ENCODE measurements around the gene TRAP1. TPM values are rescaled to one million over a fixed set of nuclear protein-coding genes. Genes with fewer than 3 reads are reported as not detected.

TRAP1 gene
- polyA plus RNA-seq, 1 of the 3 experiments (the other 2 are of a cell fraction) = 129 TPM

DNA sequence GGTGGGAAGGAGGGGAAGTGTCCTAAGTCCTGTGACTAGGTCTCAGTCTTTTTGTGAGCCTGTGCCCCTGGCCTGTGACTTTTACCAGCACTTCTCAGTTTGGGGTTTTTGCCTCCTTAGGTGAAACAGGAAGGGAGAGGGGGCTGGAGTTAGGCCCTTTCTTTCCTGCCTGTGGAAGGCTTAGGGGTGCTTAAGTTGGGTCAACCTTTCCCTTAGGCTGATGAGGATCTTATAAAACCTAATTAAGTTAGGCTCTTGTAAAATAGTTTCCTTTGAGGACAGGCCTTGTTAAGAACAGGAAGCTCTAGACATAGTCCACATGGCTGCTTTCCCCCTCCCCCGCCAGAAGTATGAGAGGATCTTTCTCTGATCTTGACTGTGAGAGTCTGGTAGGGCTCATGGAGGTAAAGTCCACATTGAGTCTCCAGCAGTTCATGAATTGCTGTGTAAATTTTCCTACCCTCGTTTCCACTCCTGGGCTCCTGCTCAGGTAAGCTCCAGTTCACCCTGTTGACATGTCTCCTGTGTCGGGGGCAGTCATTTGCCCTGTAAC is 79.9 kb downstream of the TRAP1 start:
- H3K4me3 ChIP-seq (ENCODE audit: low read depth in 2 of 2, low read length in 1 of 2) = no peak overlapping the region
- H3K79me2 ChIP-seq (ENCODE audit: insufficient read depth) = peaks cover 31% of the 10 kb centered on the region
- no peaks in the 10 kb centered on the region for H3K27me3 ChIP-seq (ENCODE audit: insufficient read depth)
- H3K36me3 ChIP-seq (replicated peaks in 1 of 2; ENCODE audit: control insufficient read depth in 1 of 2, insufficient read depth in 2 of 2, low read length in 1 of 2) = peaks cover 0 to 2% of the 10 kb centered on the region in 2 experiments
- DNase-seq = peak; percentile 29
- H3K9me2 ChIP-seq = no peaks in the 10 kb centered on the region
- H3K4me1 ChIP-seq (ENCODE audit: control insufficient read depth in 1 of 2, insufficient read depth in 2 of 2, low read depth in 1 of 2, low read length in 1 of 2) = peaks cover 9 to 24% of the 10 kb centered on the region in 2 experiments; a peak in 2 of 4 replicates
- WGBS (ENCODE audit: low lambda C conversion rate) = 82% methylated on average over 3 of the region's 3 CpGs
- peak overlapping the region in 1 of 2 experiments; percentile 62; a peak in 2 of 4 replicates for H3K27ac ChIP-seq (ENCODE audit: low read depth in 2 of 2, low read length in 1 of 2)
- H4K20me1 ChIP-seq (ENCODE audit: insufficient read depth) = no peaks in the 10 kb centered on the region
- POLR2A ChIA-PET = no interaction called here
- H2AFZ ChIP-seq (ENCODE audit: low read depth) = no peak overlapping the region; the same call in 1 of the 2 replicates
- H3K4me2 ChIP-seq = no peak overlapping the region
- TF ChIP-seq NFIC (IDR thresholded peaks at IDR 0.05; ENCODE audit: borderline replicate concordance) (no peak), FOXM1 (IDR thresholded peaks at IDR 0.05; ENCODE audit: low read depth) (no peak)
- TF ChIP-seq, protein P1, sequence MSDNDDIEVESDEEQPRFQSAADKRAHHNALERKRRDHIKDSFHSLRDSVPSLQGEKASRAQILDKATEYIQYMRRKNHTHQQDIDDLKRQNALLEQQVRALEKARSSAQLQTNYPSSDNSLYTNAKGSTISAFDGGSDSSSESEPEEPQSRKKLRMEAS (IDR thresholded peaks at IDR 0.05; ENCODE audit: low read depth) = 0 out of 2 replicates have a peak, but pooled peaks have one; percentile 26
- H3K9ac ChIP-seq = no peak overlapping the region
- no peaks in the 10 kb centered on the region for H3K9me3 ChIP-seq
- H3F3A ChIP-seq (replicated peaks; ENCODE audit: insufficient read depth) = peaks cover 5% of the 10 kb centered on the region
- CTCF ChIA-PET = interaction anchor here (1.1 kb wide), 1 partner anchor 18 kb away, joined by 3 read pairs; no protein-coding TSS in a partner anchor

DNA sequence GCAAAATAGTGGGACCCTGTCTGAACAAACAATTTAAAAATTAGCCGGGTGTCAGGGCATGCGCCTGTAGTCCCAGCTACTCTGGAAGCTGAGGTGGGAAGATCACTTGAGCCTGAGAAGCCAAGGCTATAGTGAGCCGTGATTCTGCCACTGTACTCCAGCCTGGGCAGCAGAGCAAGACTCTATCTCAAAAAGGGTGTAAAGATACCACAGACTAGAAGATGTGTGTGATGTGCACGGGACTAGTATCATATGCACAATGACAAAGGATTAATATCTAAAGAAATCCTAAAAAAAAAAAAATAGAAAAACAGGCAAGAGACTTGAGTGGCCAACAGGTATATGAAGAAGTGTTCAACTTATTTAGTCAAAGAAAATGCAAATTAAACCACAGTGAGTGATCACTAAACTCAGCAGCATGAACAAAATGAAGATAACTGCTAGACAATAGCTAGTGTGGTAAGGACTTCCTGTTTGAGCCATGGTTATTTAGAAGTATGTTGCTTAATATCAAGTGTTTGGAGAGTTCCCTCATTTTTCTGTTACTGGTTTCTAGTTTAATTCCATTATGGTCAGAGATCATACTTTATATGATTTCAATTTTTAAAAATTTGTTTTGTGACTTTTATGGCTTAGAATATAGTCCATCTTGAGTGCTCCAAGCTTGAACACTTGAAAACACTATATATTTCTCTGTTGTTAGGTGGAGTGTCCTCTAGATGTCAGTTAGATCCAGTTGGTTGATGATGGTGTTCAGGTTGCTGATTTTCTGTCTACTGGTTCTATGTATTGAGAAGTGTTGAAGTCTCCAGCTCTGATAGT is 91.2 kb downstream of the TRAP1 start:
- no peak for DNase-seq

DNA sequence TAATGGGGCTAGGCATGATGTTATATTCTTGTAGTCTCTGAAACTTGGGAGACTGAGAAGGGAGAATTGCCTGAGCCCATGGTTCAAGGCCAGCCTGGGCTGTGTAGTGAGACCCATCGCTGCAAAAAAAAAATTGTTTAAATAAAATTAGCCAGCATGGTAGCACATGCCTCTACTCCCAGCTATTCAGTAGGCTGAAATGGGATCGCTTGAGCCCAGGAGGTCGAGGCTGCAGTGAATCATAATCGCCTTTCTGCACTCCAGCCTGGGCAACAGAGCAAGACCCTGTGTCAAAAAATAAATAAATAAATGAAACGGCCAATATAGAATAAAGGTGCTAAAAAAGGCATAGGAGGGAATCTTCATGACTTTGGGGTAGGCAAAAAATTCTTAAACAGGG is 92.0 kb downstream of the TRAP1 start:
- H3K27me3 ChIP-seq (ENCODE audit: insufficient read depth) = no peaks in the 10 kb centered on the region
- peaks cover 0 to 6% of the 10 kb centered on the region in 2 experiments; a peak in 1 of 4 replicates for H3K4me1 ChIP-seq (ENCODE audit: control insufficient read depth in 1 of 2, insufficient read depth in 2 of 2, low read depth in 1 of 2, low read length in 1 of 2)
- no peaks in the 10 kb centered on the region for H3K9me3 ChIP-seq
- no peak for DNase-seq
- no peak overlapping the region for H2AFZ ChIP-seq (ENCODE audit: low read depth)
- no peak overlapping the region for H3K4me3 ChIP-seq (ENCODE audit: low read depth in 2 of 2, low read length in 1 of 2)
- CTCF ChIA-PET = no interaction called here
- no peak overlapping the region for H3K27ac ChIP-seq (ENCODE audit: low read depth in 2 of 2, low read length in 1 of 2)
- 92% methylated on average over 5 of the region's 5 CpGs for whole genome bisulfite sequencing (ENCODE audit: low lambda C conversion rate)
- POLR2A ChIA-PET = no interaction called here
- TF ChIP-seq RCOR1 (IDR thresholded peaks at IDR 0.05; ENCODE audit: low read length) = no peak
- no peak for TF ChIP-seq ELF1 (IDR thresholded peaks at IDR 0.05)
- TF ChIP-seq, protein P2, sequence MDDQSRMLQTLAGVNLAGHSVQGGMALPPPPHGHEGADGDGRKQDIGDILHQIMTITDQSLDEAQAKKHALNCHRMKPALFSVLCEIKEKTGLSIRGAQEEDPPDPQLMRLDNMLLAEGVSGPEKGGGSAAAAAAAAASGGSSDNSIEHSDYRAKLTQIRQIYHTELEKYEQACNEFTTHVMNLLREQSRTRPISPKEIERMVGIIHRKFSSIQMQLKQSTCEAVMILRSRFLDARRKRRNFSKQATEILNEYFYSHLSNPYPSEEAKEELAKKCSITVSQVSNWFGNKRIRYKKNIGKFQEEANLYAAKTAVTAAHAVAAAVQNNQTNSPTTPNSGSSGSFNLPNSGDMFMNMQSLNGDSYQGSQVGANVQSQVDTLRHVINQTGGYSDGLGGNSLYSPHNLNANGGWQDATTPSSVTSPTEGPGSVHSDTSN (IDR thresholded peaks at IDR 0.05) = no peak
- no peak overlapping the region for H3K9ac ChIP-seq
- 0 out of 2 replicates have a peak, but pooled peaks cover 5% of the 10 kb centered on the region for H4K20me1 ChIP-seq (ENCODE audit: insufficient read depth)
- no peaks in the 10 kb centered on the region for H3K36me3 ChIP-seq (replicated peaks in 1 of 2; ENCODE audit: control insufficient read depth in 1 of 2, insufficient read depth in 2 of 2, low read length in 1 of 2)
- no peaks in the 10 kb centered on the region for H3K9me2 ChIP-seq
- H3K79me2 ChIP-seq (ENCODE audit: insufficient read depth) = peaks cover 29% of the 10 kb centered on the region
- H3F3A ChIP-seq (replicated peaks; ENCODE audit: insufficient read depth) = peaks cover 5% of the 10 kb centered on the region
- no peak overlapping the region for H3K4me2 ChIP-seq

More for the DNA sequence above, 91.2 kb downstream of the TRAP1 start:
- Histone ChIP-seq H3K4me1 (ENCODE audit: control insufficient read depth in 1 of 2, insufficient read depth in 2 of 2, low read depth in 1 of 2, low read length in 1 of 2) (peaks cover 0 to 6% of the 10 kb centered on the region in 2 experiments; a peak in 1 of 4 replicates), H3K9me3 (no peaks in the 10 kb centered on the region), H3K9me2 (no peaks in the 10 kb centered on the region), H3K27me3 (ENCODE audit: insufficient read depth) (no peaks in the 10 kb centered on the region), H3K4me3 (ENCODE audit: low read depth in 2 of 2, low read length in 1 of 2) (no peak overlapping the region), H2AFZ (ENCODE audit: low read depth) (no peak overlapping the region), H3F3A (replicated peaks; ENCODE audit: insufficient read depth) (peaks cover 5% of the 10 kb centered on the region), H3K27ac (ENCODE audit: low read depth in 2 of 2, low read length in 1 of 2) (no peak overlapping the region), H3K79me2 (ENCODE audit: insufficient read depth) (peaks cover 29% of the 10 kb centered on the region), H3K9ac (no peak overlapping the region), H3K4me2 (no peak overlapping the region), H4K20me1 (ENCODE audit: insufficient read depth) (0 out of 2 replicates have a peak, but pooled peaks cover 5% of the 10 kb centered on the region), H3K36me3 (replicated peaks in 1 of 2; ENCODE audit: control insufficient read depth in 1 of 2, insufficient read depth in 2 of 2, low read length in 1 of 2) (no peaks in the 10 kb centered on the region)
- 0 out of 2 replicates have a peak, but pooled peaks have one; percentile 19 for TF ChIP-seq RAD21 (IDR thresholded peaks at IDR 0.05; ENCODE audit: low read length)
- TF ChIP-seq, protein P3, sequence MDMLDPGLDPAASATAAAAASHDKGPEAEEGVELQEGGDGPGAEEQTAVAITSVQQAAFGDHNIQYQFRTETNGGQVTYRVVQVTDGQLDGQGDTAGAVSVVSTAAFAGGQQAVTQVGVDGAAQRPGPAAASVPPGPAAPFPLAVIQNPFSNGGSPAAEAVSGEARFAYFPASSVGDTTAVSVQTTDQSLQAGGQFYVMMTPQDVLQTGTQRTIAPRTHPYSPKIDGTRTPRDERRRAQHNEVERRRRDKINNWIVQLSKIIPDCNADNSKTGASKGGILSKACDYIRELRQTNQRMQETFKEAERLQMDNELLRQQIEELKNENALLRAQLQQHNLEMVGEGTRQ (IDR thresholded peaks at IDR 0.05; ENCODE audit: borderline replicate concordance, low read depth, low read length) = no peak
- POLR2A ChIA-PET = no interaction called here
- CTCF ChIA-PET = no interaction called here
- 95% methylated on average over 4 of the region's 4 CpGs for WGBS (ENCODE audit: low lambda C conversion rate)
